GM18951 (cell line): ENCODE results near the gene DAB1.
"Not testable (repeated sequence)": the region's sequence is repeated elsewhere in the genome, so short reads cannot be mapped to it uniquely, and the experiment has no call there.

Experiments
- POLR2A ChIP-seq: IDR thresholded peaks from 4 replicates; pipeline ENCODE4 v1.6.1; 2011; ENCODE audit warnings: mild to moderate bottlenecking; ENCODE audit not compliant: insufficient read length, insufficient read depth; ENCODE audit errors: extremely low read depth
- in situ Hi-C: fragments of 300-500 bp; cut with MboI; formaldehyde crosslinking; loops from one replicate; pipeline ENCODE4 v1.12.0; 2022; ENCODE audit warnings: low sequenced_read_pairs, mixed read lengths, inconsistent platforms; ENCODE audit not compliant: unreplicated experiment

Gene DAB1

DNA sequence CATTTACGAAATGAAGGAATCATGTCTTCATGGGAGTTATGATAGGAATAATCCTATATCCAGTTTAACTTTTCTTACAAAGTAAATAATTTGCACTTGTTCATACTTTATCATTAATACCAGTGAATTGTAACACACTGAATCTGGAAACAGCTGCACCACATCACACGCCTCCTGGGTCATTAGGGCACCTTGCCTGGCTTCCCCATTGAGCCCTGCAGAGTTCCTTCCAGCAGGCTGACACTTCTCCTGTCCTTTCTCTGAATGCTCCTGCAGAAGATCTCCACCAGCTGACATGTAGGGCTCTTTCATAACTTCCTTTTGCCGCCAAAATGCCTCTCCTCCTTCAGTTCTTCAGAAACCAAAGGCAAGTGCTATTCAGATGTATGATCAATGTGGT, 201.1 kb downstream of the DAB1 start:
- in situ Hi-C loops = no loop called here

DNA sequence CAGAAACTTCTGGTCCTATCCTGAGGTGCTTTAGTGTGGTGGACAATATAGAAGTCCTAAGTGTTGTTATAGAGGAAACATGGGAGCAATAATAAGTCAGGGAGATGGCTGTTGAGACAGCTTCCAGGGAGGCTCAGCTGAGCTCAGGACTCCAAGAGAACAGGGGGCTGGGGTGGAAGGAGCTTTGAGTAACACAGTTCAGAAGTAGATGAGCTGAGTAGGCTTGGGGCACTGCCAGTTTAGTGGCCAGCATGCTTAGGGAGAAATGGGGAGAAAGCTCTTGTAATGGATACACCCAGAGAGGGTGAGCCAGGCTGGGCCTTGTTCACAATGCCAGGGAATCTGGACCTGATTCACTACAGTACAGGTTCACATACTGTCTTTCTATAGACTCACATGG, 201.6 kb downstream of the DAB1 start:
- in situ Hi-C loops = no loop called here
- no peak for TF ChIP-seq POLR2A

More for the DNA sequence above, 201.1 kb downstream of the DAB1 start:
- TF ChIP-seq POLR2A = no peak

DNA sequence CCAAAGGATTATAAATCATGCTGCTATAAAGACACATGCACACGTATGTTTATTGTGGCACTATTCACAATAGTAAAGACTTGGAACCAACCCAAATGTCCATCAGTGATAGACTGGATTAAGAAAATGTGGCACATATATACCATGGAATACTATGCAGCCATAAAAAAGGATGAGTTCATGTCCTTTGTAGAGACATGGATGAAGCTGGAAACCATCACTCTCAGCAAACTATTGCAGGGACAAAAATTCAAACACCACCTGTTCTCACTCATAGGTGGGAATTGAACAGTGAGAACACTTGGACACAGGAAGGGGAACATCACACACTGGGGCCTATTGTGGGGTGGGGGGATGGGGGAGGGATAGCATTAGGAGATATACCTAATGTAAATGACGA, 203.0 kb downstream of the DAB1 start:
- in situ Hi-C loops = not testable (repeated sequence)

DNA sequence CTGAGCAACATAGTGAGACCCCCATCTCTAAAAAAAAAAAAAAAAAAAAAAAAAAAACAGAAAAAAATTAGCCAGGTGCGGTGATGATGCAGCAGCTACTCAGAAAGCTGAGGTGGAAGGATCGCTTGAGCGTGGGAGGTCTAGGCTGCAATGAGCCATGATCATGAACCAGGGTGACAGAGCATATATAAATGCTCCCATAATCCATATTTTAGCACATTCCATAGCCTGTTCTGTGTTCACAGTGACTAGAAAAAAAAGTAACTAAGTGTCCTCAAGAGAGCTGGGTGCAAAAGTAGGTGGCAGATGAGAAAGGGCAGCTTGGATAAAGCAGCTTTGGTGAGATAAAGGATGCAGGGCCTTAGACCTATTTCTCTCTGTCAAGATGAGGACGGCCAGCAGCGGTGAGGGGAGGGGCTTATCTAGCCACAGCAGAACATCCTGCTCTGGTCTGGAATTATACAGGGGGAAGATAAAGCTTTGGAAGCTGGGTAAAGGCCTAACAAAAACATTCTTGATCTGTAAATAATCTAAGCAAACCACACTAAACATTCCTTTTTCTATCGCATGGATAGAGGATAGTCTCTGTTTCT, 205.3 kb downstream of the DAB1 start:
- in situ Hi-C loops = no loop called here
- TF ChIP-seq POLR2A = no peak

DNA sequence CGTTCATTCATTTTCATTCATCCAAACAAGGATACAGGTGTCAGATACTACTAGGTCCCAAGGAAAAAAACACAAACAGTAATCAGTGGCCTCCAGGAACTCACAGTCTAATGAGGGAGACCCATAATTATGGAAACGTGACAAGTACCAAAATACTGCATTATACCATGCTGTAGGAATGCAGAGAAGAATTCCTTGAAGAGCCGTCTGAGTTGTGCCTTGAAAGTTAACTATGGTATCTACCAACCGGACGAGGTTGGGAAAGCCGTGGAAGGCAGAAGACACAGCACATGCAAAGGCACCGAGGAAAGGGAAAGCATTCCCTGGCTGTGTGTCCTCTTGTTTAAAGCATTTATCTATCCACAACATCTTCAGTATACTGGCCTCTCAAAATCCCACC, 206.0 kb downstream of the DAB1 start:
- no peak for TF ChIP-seq POLR2A
- in situ Hi-C loops = no loop called here

DNA sequence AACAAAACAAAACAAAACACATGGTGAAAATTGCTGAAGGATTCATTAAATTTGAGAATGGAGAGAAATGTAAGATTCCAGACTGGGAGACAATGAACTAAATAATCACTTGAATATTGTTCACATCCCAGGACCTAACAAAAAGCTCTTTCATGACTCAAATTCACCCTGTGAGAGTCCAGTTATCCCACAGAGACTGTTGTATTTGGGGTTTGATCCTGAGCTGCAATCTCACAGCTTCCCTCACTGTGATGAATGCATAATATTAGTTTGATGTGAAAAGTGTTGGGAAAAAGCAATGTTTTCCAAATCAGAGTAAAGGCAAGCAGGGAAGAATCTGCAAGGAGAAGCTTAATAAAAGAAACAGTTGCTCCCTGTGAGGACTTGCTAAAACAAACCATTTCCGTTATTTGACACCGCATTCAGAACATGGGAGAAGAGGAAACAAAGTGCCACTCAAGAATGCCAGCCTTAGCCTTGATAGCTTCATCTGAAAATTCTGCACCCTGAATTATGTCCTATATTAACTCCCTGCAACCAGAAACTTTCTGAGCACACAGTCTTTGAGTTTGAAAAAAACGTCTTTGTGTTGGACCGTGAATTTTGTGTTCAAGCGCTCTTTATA, 208.8 kb downstream of the DAB1 start:
- in situ Hi-C loops = no loop called here
- no peak for TF ChIP-seq POLR2A

DNA sequence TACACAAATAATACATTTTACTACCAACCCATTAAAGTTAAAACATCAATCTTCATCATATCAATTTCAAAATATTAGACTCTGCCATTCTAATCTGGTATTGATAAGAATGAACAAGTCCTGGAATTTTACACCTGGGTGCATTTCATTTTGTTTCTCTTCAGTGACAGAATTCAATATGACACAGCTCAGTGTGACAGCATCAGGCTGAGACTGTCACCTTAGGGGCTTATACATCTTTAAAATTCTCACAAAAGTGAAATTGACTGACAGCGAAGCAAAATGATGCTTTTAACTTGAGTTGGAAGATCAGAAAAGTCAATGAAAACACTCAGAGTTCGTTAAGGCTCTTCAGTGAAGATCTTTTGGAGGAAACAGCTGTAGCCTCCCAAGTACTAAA, 213.0 kb downstream of the DAB1 start:
- TF ChIP-seq POLR2A = no peak
- in situ Hi-C loops = no loop called here

DNA sequence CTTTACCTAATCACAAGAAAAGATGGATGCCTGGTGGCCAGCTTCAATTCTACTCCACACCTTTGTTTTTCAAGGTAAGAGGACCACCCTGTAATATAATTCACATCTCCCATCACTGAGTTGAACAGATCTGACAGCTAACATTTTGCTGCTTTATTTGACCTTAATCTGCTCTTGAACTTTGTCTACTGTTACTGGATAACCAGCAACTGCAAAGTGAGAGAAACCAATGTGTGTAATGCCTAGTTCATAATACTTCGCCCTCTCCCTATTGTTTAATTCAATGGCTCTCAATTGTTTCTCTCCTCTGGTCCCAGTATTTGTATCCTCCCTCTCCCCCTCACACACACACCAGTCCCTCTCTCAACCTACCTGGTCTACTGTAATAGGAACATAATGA, 214.4 kb downstream of the DAB1 start:
- in situ Hi-C loops = no loop called here
- TF ChIP-seq POLR2A = no peak

DNA sequence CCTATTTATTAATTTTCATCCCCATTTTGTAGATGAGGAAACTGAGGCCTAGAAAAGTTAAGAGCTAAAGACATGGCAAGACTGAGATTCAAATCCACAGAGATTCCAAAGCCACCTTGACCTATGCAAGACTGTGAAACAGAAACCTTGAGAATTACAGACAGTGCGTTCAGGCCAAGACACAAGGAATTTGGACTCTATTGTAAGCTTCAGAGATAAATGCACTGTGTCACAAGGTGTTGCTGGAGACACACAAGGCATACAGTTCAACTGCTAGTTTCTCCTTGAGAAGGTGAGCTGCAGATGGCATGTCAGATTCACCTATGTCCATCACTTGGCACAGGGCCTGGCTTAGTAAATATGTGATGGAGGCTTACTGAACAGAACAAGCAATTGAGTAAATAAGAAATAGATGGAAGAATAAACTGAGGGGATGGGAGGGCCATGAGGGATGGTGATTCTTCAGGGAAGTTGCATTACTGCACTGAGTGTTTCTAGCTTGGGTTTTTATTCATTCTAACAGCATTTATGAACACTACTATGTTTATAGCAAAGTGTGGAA, 215.0 kb downstream of the DAB1 start:
- in situ Hi-C loops = no loop called here

DNA sequence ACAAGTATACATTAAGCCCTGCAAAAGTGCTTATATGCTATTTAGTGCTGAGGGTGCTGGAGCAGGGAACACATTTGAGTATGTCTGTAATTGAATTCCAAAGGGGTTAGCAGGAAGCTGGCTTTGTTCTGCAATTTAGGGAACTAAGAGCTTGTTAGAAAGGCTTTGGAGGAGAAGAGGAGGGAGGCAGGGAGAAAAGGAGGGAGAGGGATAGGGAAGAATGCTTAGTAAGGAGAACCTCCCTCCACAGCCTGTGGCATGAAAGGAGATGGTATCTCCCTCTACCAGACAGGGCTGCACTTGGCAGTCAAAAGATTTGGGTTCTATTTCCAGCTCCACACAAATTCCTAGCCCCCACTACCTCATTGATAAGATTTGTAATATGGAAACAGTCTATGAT, 217.8 kb downstream of the DAB1 start:
- in situ Hi-C loops = no loop called here
- TF ChIP-seq POLR2A = no peak

More for the DNA sequence above, 215.0 kb downstream of the DAB1 start:
- no peak for TF ChIP-seq POLR2A

DNA sequence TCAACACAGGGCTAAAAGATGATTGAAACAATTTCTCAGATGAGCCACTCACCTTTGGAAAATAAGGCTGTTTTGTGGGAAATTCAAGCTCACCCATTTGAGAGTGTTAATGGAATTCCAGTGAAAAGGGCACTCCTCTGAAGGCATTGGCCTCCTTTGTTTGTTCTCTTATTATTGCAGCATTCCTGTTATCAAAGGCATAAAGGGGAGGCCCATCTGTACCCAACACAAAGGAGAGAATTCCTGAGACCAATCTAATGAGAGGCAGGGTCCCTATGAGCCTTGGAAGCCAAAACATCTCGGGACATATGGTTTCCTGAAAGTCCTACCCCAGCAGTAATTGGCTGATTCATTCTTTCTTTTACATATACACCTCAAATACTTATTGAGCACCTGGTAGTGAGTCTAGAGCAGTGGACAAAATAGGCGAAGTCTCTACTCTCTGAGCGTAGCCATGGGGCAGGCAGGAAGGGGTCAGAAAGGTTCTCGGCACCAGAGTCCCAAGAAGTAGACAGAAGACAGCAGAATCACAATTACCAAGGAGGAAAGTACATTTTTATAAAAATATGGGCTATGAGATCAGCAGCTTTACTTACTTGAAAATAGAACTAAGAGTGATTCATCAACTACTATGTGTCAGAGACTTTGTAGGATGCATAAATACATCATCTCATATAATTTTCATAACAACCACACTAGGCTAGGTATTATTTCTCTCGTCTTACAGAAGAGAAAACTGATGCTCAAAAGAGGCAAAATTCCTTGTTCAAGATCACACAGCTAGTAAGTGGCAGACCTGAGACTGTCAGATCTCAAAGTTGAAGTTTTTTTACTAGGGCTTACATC, 218.7 kb downstream of the DAB1 start:
- in situ Hi-C loops = no loop called here
- TF ChIP-seq POLR2A = no peak

DNA sequence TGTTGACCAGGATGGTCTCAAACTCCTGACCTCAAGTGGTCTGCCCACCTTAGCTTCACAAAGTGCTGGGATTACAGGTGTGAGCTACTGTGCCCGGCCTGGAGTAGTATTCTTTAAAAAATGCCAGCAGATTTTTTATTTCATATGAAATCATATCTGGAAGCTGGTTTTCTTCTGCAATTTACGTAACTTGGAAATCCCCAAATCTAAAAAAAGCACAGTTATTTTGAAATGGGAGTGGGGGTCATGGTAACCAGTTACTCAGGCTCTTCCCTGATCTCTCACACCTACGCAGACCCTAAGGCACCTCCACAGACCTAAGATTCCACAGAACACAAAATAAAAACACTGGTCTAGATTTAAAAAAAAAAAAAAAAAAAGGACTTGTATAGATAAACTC, 219.8 kb downstream of the DAB1 start:
- no peak for TF ChIP-seq POLR2A
- in situ Hi-C loops = no loop called here

DNA sequence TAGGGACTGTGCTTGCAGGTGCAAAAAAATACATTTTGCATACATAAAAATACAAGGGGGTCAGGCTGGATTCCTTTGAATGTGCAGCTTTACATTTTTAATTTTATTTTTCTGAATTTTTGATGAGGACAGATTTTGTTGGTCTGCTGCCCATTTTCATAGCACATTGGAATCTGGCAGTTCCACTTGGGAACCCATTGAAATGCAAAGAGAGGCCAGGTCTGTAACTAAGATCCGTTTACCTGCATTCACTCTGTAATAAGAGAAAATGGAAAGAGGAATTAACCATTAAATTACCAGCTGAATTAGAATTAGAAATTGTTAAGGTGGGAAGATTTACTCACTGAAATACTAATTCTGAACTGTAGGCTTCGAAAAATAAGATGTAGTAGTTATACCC, 221.6 kb downstream of the DAB1 start:
- TF ChIP-seq POLR2A = no peak
- in situ Hi-C loops = no loop called here

DNA sequence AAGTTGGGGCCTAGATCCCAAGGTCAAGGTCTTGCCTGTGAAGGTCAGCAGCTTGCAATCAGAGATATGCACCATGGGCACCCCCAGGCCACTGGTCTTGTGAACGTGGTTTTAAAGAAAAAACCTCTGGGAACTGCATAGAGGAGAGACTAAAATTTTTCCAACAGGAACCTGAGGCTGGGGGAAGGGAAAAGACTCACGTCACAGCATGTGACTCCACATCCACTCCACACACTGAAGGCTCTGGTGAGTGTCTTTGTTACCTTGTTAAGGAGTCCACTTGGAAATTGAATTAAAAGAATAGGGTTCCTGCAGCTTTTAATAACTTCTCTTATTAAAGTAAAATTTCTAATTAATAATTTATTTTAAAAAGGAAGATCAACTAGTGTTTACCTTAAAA, 224.9 kb downstream of the DAB1 start:
- TF ChIP-seq POLR2A = no peak
- in situ Hi-C loops = no loop called here

DNA sequence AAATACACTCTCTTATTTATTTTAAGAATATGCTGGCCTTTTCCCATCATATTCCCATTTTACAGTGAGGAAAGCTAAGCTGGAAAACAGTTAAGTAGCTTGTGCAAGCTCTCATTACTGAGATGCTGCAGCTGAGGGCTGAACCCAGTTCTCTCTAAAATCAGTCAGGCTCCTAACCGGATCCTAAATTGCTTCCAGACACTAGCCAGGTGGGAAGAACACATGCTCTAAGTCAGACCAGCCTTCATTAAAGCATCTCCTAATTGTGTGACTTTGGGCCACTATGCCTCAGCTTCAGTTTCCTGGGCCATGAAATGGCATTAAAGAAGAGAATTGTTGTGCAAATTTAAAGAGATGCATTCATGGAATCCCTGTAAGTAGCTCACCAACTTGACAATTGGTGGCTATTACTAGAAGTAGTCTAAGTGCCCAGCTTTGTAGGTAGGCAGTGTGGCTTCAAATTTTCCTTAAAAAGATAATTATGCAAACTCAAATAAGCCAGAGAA, 228.4 kb downstream of the DAB1 start:
- TF ChIP-seq POLR2A = no peak
- in situ Hi-C loops = no loop called here
